DMS153 treated with DMSO at 0.1 percent for 48 hours (cell line): ENCODE measurements around the gene ADRA2B.
"Not testable (repeated sequence)": the region's sequence is repeated elsewhere in the genome, so short reads cannot be mapped to it uniquely, and the experiment has no call there.

Experiments used
- DNase-seq: peaks from one replicate; lab custom pipeline; 2025; ENCODE audit not compliant: unreplicated experiment; lab: John Stamatoyannopoulos, UW

ADRA2B gene

DNA sequence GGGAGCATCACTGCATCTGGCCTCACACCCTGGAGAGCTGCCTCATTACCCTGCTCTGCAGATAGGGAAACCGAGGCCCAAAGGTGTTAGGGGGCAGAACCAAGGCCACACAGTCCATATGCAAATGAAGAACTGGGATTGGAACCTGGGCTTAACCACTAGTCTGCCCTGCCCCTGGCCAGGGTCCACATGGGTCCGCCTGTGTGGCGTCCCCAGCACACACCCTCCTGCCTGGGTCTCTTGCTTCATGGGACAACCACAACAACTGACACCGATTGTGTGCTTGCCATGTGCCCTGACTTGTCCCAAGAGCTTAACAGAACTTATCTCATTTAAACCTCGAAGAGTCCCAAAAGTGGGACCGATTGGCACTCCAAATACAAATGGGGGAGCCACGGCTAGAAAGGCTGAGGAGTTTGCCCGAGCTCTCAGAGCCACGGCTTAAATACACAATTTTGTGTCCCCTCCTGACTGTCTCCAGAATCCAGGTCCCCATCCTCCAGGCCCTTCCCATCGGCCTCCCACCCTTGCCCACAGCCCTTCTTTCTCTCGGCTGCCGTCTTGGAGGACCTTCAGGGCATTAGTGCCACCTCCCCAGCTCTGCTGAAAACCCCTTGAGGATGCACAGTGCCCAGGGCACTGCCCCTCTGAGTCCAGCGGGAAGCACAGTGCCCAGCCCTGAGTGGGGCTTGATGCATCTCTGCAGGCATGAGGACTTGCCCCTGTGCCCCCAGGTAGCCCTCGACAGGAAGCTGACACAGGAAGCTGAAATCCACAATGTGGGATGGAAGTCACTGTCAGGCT is 34.6 kb upstream of the ADRA2B start:
- no peak for DNase-seq

DNA sequence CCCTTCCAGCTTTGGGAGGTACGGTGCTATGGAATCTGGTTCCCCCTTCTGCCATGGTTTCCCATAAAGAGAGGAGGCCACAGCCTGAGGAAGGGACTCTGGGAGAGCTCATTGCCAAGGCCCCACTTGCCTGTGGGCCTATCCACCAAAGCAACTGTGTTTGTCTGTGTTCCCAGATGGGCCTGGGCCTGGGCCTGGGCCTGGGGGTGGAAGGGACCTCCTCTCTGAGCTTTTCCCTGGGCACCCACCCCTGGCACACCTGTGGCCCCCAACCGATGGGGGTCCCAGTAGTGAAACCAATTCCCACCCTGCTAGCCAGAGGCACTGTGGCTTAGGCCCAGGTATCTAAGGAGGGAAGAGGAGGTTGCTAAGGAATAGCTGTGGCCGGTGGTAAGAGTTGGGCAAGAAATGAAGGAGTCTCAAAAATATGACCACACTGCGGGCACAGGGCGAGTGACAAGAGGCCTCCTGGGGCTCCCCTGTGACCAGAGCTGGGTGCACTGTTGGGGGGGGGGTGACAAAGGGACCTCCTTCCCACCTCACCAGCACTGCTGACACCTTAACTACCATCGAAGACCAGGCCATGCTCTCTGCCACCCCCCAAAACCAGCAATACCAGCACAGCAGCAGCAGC is 33.8 kb upstream of the ADRA2B start:
- DNase-seq, result no peak

DNA sequence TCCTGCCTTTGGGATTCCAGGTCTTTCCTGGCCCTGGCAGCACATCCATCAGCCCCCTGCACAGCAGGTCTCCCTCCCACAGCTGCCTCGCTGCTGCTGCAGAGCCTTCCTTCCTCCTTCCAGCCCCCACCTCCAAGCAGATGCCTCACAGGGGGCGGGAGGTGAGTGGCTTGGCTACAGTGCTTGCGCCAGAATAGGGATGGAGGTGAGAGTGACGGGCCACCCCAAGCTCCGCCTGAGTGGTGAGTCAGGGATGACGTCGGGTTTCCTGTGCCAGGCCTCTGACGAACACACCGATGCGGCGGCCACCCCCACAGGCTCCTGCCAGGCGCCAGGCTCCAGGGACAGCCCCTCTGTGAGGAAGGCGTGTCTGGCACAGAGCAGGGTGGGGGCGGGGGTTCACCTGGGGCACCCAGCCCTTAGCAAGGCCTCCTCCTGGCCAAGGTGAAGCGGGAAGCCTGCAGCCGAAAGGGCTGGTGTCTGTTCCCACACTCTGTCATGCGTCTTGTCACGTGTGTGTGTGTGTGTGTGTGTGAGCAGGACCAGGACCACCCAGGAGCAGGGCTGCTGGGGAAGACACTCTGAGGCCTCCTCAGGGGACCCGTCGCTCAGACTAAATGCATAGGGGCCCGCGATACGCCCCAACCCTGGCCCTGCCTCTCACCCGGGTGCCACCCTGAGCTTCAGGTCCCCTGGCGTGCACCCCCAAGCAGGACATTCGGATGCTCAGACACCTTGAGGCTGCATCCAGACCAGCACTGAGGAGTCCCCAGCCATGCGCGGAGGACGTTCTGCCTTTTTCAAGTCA is 32.2 kb upstream of the ADRA2B start:
- peak; percentile 83 for DNase-seq

DNA sequence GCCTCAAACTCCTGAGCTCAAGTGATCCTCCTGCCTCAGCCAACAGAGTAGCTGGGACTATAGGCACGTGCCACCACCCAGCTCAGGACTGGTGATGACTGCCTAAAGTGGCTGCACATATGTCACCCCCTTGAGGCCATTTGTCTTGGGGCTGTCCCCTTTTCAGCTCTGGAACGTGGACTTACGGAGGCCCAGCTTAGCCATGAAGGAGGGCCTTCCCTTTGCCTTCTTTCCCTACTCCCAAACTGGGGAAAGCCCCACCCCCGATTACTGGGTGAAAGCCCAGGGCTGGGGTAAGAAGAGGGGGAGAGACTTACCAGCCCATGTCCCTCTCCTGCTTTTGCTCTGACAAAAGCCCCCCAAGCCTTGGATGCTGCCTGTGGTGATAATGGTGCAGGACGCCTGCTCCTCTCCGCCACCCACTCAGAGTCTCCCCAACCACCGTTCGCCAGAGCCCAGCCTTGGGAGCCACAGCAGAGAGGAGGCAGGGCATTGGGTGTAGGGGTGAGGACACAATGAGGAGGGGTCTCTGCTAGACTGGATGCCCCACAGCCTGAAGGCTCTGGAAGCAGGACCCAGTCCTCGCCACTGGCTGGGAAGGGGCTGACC is 31.3 kb upstream of the ADRA2B start:
- no peak for DNase-seq

DNA sequence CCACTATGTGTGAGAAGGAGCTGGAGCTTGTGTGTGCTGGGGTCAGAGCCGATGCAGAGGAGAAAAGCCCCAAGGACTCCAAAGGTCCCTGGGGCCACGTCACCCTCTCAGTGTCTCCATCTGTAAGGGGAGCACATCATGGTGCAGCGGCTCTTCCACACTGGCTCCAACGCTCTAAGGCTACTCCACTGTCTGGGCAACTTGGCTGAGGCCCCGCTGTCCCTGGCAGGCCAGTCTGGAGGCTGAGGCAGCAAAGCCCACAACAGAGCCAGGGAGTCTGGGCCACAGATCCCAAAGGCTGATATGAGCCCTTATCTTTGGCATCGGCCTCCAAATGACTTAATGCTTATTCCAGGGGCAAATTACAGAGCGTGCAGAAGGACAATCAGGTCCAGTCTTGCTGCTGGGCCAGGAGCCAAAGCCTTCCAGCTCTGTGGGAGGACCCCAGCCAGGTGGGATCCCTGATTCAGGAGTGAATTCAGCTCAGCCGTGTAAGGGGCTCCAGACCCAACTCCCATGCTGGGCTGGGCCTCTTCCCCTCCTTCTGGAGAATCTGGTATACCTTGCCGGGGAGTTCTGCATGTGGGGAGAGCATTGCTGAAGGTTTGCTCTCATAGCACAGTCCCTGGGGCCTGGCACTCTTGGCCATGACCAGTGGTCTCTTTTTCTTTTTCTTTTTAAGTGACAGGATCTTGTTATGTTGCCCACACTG is 30.7 kb upstream of the ADRA2B start:
- no peak for DNase-seq

DNA sequence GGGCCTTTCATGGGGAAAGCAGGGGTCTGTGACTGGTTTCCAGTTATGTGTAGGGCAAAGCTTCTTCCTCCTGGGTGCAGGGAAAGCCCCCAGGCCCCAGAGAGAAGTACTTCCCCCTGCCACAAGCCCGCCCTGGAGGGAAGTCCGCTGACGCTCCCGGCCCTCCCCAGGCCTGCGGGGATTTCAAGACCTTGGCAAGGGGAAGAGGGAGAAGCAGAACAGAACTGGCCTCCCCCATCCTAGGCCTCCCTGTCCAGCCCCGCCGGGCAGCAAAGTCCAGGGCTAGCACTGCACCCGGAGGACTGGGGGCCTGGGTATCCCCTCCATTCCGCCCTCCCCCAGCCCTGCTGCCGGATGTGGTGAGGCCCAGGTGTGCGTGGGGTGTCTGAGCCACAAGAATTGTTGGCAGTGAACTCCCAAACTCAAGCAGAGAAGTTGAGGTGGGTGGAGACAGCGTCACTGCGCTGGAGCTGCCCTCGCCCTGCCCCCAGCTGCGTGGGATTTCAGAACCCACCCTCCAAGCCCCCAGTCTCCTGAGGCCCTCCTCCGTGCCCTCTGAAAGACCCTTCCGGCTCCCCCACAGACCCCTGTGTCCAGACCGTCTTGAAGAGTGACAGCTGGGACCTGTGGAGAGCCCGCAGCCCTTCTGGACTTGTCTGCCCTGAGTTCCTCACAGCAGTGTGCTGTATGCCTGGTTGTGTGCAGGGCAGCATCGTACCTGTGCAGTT is 29.9 kb upstream of the ADRA2B start:
- DNase-seq, result no peak

DNA sequence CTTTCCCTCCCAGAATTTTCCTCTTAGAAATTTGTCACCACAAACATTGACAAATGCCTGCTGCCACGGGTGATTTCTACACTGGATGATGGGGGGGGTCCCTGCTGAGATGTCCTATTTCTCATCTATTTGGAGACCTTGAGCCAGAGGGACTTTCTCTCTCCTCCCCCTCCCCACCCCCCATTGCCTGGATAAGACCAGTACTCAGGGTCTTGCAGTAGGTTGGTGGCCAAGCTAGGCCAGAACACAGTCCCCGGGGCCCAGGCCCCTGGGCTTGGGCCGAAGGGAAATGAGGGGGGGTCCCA is 29.4 kb upstream of the ADRA2B start:
- DNase-seq, result no peak

DNA sequence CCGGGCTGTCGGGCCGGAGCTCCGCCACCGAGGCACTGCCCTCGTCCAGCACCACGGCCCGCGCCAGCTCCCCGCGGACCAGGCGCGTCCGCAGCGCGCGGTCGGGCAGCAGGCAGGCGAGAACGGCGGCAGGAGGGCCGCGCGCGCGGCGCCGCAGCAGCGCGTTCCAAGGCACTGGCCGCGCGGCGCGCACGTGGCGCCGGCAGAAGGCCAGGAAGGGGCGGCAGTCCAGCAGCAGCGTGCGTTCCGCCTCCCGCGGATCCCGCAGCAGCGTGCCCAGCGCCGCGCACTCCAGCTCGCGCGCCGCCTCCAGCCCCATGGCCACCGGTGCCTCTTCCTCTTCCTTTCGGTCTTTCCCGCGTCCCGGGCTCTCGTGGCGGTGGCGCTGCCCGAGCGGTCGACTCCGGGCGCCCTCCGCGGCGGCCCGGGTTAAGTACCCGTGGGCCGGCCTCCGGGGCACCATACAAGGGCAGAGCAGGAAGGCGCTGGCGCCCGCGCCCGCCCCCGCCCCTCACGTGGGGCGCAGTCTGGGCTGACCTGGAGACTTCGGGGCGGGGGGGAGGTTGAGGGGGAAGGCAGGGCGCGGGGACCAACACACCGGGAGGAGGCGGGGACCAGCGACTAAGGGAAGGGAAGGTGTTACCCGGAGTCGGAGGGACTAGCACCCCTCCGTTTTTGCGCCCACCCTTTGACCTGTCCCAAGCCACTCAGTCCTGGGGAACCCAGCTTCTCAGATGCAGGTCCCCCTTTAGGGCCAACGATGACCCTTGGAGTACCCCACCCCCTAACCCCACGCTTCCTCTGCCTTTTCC is 28.9 kb upstream of the ADRA2B start, which contains the start of gene DUSP2:
Gene DUSP2 (minus strand): TSS at position 405 of the 812 bp plus-strand sequence. CDS start 86 bp downstream, at position 319.
- DNase-seq, result peak; percentile 9

DNA sequence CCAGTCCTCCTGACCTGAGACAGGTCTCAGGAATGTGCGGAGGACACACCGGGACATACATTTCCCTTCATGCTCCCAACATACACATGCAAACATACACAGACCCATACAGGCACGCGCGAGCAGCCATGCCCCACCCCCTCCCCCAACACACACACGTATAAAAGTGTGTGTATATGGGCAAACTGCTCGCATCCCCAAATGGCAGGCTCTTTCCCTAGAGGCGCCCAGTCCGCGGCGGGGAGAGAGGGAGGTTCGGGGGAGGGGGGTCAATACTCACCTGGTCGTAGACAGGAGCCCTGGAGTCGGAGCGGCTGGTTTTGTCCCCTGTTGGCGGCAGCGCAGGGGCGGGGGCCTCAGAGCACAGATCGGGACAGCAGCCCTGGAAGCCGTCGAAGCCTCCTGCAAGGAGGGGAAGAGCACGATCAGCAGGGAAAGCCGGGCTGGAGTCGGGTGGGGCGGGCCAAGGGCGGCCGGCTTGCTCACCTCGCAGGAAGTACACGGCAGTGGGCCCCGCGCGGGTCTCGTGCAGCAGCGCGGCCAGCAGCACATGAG is 28.2 kb upstream of the ADRA2B start:
- no peak for DNase-seq

DNA sequence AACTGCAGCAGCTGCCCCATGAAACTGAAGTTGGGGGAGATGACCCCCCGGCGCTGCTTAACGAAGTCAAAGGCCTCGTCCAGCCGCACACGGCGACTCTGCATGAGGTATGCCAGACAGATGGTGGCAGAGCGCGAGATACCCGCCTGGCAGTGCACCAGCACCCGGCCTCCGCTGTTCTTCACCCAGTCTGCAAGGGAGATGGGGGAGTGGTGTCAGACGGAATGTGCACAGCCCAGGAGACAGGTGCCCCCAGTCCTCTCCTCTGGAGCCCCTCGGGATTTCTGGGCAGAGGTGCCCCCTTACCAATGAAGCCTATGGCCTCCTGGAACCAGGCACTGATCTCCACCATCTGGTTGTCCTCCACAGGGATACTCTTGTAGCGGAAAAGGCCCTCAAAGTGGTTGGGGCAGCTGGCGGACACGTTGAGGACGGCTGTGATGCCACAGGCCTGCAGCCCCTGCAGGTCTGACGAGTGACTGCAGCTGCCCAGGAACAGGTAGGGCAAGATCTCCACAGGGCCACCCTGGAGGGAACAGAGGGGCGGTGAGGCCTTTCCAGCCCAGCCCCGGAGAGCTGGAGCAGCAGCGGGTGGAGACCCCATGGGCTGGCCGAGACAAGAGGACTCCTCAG is 27.6 kb upstream of the ADRA2B start:
- no peak for DNase-seq

DNA sequence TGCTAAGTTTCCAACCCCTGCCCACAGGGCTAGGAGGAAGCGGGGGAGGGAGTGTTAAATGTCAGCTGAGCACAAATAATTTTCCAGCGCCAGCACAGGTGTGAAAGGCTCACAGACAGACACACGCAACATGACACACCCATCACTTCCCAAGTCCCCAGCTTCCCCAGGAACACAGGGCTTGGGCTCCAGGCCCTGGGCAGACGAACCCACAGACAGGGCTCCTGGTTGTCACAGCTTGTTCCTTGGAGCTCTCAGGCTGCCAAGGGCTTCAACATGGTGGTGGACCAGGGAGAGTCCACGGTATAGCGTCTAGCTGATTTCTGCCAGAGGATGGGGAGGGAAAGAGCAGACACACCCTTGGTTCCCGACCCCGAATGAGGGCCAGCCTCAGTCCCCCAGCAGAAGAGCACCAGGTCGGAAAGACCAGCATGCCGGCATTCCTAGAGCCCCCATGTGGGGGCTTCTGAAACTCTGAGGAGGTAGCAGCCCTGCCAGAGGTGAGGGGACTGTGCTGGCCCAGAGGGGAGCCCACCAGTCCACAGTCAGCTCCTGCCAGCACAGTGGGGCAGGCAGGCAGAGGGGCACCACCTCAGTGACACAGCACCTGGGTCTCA is 27.0 kb upstream of the ADRA2B start:
- DNase-seq, result no peak

DNA sequence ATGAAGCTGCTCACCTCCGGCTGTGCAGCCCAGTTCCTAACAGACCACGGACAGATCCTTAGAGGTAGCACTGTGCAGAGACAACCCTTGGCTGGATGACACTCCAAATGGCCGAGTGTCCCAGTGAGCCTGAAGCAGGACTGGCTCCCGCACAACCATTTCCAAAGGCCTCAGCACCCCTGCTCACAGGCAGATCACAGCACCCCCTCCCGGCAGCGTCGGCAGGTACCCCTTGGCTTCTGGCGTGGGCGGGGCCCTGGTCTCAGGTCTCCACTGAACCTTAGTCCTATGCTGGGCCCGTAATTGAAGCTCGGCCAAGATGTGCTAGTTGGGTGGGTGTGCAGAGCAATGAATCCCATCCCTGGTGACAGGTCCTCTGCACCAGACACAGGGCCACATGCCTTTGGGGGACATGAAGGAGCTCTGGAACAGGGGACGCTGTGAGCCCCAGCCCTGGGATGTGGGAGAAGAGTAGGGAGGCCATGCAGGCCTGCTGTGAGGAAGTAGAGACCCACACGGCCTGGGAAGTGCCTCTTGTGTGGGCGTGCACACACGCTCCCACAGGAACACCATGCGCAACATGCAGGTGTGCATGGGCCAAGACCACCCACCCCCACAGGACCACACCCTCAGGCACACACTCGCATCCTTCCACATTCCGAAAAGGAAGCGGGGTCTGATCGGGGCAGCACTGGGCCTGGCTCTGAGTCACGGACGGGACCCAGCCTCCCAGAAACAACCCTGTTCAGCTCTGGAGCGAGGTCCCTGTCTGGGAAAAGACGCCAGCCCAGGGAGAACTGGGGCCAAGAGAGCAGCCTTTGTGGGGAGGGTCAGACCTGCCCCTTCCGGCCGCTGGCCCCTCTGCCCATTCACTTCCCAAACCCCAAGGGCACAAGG is 26.1 kb upstream of the ADRA2B start:
- DNase-seq, result no peak

DNA sequence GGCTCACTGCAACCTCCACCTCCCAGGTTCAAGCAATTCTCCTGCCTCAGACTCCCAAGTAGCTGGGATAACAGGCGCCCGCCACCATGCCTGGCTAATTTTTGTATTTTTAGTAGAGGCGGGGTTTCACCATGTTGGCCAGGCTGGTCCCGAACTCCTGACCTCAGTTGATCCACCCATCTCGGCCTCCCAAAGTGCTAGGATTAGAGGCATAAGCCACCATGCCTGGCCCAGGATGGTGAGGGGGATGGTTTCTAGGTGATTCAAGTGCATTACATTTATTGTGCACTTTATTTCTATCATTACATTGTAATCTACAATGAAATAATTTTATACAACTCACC is 25.2 kb upstream of the ADRA2B start:
- not testable (repeated sequence) for DNase-seq

DNA sequence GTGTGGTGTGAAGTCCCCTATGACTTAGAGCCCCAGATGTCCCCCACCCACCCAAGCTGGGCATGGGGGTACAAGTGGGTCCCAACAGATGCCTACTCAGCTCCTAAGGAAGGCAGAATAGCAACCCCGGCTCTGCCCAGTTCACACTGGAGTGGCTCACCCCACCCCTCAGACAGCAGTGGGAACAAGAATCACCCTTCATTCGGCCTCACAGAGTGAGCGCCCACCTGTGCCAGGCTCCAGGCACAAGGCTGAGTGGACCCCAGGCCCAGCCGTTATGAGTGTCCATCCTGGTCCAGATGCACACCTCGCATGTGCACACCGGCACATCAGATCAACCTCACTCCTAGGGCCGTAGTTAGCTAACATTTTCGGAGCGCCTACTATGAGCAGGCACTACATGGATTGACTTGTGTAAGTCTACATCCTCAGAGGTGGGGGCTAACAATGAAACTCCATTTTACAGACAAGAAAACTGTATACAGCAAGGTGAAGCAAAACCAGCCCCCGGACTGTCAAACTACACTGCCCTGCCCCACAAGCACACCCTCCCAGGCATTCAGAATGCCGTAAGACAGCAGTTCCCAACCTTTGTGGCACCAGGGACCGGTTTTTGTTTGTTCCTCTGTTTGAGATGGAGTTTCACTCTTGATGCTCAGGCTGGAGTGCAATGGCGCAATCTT is 24.7 kb upstream of the ADRA2B start:
- DNase-seq, result no peak

DNA sequence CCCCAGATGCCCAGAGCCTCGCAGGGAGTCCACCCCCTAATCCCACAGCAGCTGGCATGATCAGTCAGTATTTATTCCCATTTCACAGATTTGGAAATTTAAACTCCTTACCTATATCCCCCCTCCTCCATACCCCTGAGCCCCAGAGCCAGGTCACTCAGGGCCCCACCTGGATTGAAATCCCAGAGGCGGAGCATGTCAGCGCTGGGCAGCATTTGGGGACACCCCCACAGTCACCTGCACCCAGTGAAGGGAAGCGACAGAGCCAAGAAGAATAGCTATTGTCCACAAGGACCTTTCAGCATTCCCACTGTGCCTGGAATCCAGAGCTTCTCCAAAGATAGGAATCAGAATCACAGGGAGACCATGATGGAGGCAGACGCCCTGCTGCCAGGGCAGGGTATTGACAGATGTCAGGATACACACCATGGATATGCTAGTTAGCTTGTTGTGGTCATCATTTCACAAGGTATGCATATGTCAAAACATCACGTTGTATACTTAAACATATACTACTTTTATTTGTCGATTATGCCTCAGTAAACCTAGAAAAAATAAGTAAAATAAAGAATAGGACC is 22.9 kb upstream of the ADRA2B start:
- no peak for DNase-seq
